ENCODE data around the gene USP19. TPM values are rescaled to one million over a fixed set of nuclear protein-coding genes. Genes with fewer than 3 reads are reported as not detected.
A peak's percentile ranks its signal among the peaks of the same experiment; 100 is the strongest.

Gene USP19
- total RNA-seq, 1 donor from 2014 or later: 49.0 TPM

GRCh38 chr3:49134471-49135265, 14.0 kb upstream of the USP19 start:
- no peak for DNase-seq

GRCh38 chr3:49133226-49133951, 12.8 kb upstream of the USP19 start:
- DNase-seq: peak; percentile 76

DNA sequence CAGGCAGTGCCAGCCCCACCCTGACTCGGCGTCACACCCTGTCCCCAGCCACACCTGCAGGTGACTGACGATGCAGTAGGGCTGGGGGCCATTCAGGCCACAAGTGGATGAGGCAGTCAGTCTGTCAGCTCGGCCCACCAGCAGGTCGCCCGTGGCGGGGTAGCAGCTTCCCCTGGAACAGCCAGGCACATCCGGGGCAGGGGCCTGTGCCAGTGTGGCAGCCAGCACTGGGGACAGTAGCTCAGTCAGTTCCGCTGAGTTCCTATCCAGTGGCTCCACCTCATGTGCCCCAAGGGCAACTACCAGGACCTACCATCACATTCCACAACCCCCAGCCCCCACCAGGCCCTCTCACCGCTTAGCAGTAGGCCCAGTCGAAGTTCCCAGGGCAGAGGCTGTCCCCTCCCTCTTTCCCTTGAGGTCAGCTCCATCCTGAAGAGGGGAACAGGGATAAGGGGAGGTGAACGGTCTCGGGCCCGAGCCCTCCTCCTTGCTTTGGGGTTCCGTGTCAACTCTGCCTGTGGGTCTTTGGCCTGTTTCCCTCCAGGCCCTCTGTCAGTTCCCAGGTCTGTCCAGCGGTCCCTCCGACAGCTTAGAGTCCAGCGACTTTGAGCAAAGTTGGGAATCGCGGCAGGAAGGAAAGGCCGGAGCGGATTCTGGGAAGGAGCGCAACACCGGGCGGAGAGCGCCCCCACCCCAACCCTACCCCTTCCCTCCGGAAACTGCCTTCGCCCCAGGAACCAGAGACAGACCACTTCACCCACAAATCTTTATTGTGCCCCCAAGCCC, 12.0 kb upstream of the USP19 start, which contains the start of gene LAMB2:
LAMB2 (minus strand) TSS at position 614 of the 789 bp plus-strand sequence; CDS start at position 431, 183 bp downstream.
- peak; percentile 34 for DNase-seq

GRCh38 chr3:49132073-49132436, 11.4 kb upstream of the USP19 start:
- DNase-seq: no peak

DNA sequence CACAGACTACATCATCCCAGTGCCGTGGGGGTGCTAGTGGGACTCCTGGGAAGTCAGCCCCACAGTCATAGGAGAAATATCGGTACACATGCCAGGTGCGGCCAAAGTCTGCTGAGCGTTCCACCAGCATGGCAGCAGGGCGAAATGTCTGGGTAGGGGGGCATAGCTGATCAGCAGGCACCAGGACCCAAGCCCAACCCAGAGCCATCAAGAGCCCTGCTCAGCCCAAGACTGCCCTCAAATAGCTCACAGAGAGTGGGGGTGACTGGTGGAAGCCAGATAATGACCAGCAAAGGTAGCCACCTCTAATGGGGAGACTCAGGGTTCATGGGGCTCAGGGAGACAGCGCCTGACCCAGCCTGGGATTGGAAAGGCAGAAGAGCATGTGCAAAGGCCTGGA, 11.0 kb upstream of the USP19 start:
- no peak for DNase-seq

DNA sequence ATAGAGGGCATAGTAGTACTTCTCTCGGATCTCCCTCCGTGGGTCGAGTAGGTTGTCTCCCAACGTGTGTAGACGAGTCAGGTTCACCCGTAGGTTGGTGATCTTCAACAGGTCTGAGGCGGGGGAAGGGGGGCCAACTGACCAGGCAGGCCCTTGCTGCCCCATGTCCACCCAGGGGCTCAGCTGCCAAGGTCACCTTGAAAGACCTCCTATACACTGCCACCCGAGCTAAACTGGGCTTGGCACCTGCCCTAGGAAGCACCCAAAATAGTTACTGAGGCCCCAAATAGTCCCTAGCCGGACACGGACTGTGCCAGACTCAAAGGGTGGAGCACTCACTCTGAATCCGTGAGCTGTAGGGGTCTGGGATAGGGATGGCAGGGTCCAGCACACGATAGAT, 10.4 kb upstream of the USP19 start:
- no peak for DNase-seq

DNA sequence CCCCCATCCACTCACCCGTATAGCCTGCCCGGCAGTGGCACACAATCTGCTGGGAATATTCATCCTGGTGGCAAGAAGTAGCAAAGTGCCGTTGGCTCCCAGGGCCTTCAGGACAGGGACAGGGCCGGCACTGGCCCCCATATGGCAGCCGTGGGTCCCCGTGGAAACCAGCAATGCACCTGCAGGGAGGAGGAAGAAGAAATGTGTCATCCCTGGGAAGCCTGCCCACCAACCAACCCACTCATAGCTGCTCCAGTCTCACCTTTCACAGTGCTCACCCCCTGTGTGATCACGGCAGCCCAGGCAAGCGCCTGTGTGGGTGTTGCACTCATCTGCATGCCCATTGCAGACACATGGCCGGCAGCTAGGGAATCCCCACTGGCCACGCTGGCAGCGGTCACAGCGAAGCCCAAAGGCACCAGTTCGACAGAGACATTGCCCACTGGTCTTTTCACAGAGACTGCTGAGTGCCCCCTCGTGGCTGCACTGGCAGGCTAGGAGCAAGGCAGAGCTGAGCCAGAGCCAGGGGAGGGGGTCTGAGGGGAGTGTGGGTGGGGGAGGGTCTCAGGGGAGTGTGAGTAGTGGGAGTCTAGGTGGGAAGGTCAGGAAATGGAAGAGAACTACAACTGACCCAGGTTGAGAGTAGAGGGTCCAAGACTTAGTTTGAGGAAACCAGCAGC, 4.5 kb upstream of the USP19 start:
- DNase-seq: peak; percentile 51

DNA sequence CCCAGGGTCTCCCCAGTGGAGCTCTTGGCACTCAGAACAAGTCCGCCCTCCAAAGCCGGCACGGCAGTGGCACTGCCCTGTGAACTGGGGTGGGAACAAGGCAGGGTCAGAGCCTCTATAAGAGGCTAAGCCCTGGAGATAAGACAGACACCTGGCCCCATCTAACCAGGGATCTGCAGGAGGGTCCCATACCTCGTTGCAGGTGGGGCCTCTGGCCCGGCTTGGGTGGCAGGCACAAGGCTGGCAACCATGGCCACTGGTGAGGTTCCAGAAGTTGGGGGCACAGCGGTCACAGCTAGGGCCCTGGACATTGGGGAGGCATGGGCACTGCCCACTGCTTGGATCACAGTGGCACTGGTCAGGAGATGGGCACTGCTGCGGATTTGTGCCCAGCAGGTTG, 3.6 kb upstream of the USP19 start:
- DNase-seq: no peak

DNA sequence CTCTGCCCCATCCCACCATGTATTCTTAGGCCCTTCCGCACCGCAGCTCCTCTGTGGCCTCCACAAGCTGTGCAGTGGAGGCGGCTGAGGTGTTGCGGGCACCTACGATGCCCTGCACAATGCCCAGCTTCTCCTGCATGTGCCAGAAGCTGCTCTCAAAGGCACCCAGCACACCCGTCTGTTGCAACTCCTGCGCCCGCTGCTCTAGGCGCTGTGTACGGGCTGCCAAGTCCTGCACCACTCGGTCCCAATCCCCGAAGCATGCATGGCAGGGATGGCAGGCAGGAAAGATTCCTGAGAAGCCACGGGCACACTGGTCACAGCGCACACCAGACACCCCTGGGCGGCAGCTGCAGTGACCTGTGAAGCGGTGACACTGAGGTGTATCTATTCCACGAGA, 3.1 kb upstream of the USP19 start:
- no peak for DNase-seq

GRCh38 chr3:49122886-49123545, 2.4 kb upstream of the USP19 start:
- no peak for DNase-seq

DNA sequence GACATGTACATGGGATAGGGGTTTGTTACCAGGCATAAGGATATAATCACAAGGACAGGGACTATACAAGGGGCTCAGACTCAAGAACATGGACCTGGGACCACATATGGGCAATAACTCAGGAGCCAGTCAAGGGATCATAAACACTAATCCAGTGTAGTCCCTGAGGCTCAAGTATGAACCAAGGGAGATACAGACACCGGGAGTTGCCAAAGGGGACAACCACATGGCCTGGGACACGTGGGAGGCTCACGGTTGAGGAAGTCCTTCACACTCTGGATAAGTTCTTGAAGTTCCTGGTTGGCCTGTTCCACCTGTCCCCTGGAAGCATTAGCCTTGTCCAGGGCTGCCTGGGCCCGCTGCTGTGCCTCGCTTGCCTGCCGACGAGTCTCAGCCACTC, 1.8 kb upstream of the USP19 start:
- no peak for DNase-seq

GRCh38 chr3:49122022-49122421, 1.4 kb upstream of the USP19 start:
- no peak for DNase-seq

GRCh38 chr3:49121132-49121736, 611 bp upstream of the USP19 start:
- DNase-seq: no peak

DNA sequence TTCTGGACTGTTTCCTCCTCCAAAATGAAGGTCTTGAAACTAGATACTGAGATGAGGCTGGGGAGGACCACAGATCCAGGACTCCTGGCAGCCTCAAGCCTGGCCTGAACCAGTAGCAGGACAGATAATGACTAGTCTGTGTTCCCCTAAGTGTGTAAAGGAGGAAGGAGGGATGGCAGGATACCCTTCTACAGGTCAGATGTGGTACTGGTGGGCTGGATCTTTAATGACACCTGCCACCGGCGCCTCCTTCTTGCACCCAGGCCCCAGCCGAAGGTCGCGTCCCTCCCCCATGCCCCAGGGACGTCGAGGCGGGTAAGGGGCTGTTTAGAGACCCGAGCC, 556 bp downstream of the USP19 start:
- no peak for DNase-seq

- no peak for DNase-seq
Measured at GRCh38 chr3:49119439-49119838, 1.2 kb downstream of the USP19 start.

DNA sequence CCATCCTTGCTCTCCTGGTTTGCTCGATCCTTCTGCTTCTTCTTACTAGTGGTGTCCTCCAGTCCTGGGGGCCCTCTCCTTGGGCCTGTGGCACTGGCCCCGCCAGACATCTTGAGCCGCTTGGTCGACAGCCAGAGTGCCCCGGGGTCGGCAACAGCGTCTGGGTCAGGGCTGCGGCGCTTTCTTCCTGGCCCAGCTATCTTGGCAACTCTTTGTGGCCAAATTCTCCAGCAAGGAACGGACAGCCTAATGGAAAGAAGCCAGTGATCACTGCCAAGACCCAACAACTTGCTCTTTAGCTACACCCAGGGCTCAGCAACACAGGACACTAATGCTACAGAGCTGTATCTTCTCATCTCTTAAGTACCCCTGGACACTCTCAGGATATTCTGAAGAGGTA, 1.6 kb downstream of the USP19 start:
- no peak for DNase-seq

GRCh38 chr3:49112262-49112661, 8.4 kb downstream of the USP19 start:
- DNase-seq: no peak

DNA sequence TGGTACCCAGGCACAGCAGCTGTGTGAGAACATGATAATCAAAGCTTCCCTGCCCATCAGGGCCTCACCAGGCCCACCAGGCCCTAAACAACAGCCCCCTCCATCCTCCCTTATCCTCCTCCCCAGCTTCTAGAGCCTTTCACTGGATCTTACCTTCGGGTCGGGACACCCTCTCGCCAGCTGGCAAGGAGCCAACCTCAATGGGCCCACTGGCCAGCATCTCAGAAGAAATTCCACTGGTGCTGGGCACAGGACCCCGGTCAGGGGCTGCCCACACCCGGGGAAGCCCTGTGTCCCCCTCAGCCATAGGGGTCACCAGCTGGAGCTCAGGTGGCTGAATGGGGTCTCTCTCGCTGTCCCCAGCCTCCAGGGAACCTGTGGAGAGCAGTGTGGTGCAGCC, 9.3 kb downstream of the USP19 start:
- DNase-seq: no peak

DNA sequence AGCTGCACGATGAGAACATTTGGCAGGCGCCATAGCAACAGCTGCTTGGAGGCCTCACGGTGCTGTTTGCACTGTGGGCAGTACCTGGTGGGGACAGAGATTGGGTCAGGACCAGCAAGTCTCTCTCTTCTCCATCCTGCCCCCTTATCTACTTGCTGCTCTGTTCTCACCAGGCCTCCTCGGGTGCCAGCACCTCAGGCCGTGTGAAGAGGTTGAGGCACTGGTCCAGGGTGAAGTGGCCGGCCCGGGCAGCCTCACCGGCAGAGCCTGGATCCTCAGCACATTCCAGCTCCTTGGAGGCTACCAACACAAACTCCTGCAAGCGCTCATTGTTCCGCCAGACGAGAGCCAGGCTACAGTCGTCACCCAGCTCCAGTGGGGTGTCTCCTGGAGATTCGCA, 9.8 kb downstream of the USP19 start:
- no peak for DNase-seq

GRCh38 chr3:49108346-49108745, 12.3 kb downstream of the USP19 start:
- DNase-seq: no peak

- DNase-seq: peak; percentile 92
Measured at GRCh38 chr3:49104427-49105291, 16.0 kb downstream of the USP19 start, which contains the start of gene QARS1. Gene QARS1 (minus strand): TSS chr3:49104757. CDS start chr3:49104733, 24 bp downstream.

All from occipital lobe (tissue), 2 donors.